Esophagus muscularis mucosa (tissue), 2 donors: Measurements from ENCODE around the gene LRRD1.

Source experiments
- POLR2A ChIP-seq: fragments of 450-650 bp; IDR thresholded peaks from one replicate; pipeline ENCODE4 v1.6.1; 2017; ENCODE audit warnings: antibody characterized with exemption, moderate library complexity, mild to moderate bottlenecking, low read depth
- POLR2AphosphoS5 ChIP-seq, 2 donors: sonication (generic); formaldehyde crosslinking; IDR thresholded peaks; one replicate each; pipeline ENCODE4 v1.6.1; 2017; ENCODE audit warnings: antibody characterized with exemption in 2 of 2

- TF ChIP-seq POLR2AphosphoS5 (IDR thresholded peaks at IDR 0.05) = no peak
- TF ChIP-seq POLR2A = no peak
Observed at GRCh38 chr7:92121681-92122080, 57.3 kb downstream of the LRRD1 start.
